Stimulated activated CD8-positive, alpha-beta memory T cell treated with anti-CD3 and anti-CD28 coated beads, Interleukin-12 subunit alpha, Interleukin-12 subunit beta, amount 100 ng/mL, for 4 hours (primary cell): ENCODE results near the gene ZNF521.

ENCODE experiments used
- DNase-seq: peaks from one replicate; pipeline ENCODE4 v3.0.0-alpha.2; 2020; ENCODE audit warnings: low read depth

The ZNF521 gene

GRCh38 chr18:25250474-25250851 is 101.5 kb downstream of the ZNF521 start:
- no peak for DNase-seq

GRCh38 chr18:25248755-25249154 is 103.2 kb downstream of the ZNF521 start:
- no peak for DNase-seq

GRCh38 chr18:25247725-25248124 is 104.2 kb downstream of the ZNF521 start:
- DNase-seq = no peak

GRCh38 chr18:25244924-25245698 is 106.9 kb downstream of the ZNF521 start:
- no peak for DNase-seq

GRCh38 chr18:25244170-25244569 is 107.8 kb downstream of the ZNF521 start:
- DNase-seq = no peak

- no peak for DNase-seq
Measured at GRCh38 chr18:25243754-25244153, 108.2 kb downstream of the ZNF521 start.

- DNase-seq = no peak
Measured at GRCh38 chr18:25243257-25243656, 108.7 kb downstream of the ZNF521 start.

GRCh38 chr18:25240420-25240770 is 111.6 kb downstream of the ZNF521 start:
- DNase-seq = no peak

GRCh38 chr18:25239581-25240419 is 112.2 kb downstream of the ZNF521 start:
- no peak for DNase-seq

GRCh38 chr18:25239151-25239550 is 112.8 kb downstream of the ZNF521 start:
- DNase-seq = no peak

GRCh38 chr18:25237571-25238267 is 114.2 kb downstream of the ZNF521 start:
- DNase-seq = no peak

- no peak for DNase-seq
Measured at GRCh38 chr18:25236736-25237135, 115.2 kb downstream of the ZNF521 start.

- DNase-seq = no peak
Measured at GRCh38 chr18:25235401-25236042, 116.4 kb downstream of the ZNF521 start.

GRCh38 chr18:25234740-25235345 is 117.1 kb downstream of the ZNF521 start:
- DNase-seq = no peak

- no peak for DNase-seq
Measured at GRCh38 chr18:25234322-25234639, 117.7 kb downstream of the ZNF521 start.

GRCh38 chr18:25233528-25234321 is 118.2 kb downstream of the ZNF521 start:
- DNase-seq = no peak

- DNase-seq = no peak
Measured at GRCh38 chr18:25231327-25231691, 120.7 kb downstream of the ZNF521 start.

- DNase-seq = no peak
Measured at GRCh38 chr18:25230658-25231326, 121.2 kb downstream of the ZNF521 start.

GRCh38 chr18:25229920-25230319 is 122.0 kb downstream of the ZNF521 start:
- DNase-seq = no peak

- no peak for DNase-seq
Measured at GRCh38 chr18:25229081-25229480, 122.9 kb downstream of the ZNF521 start.

GRCh38 chr18:25228410-25228809 is 123.6 kb downstream of the ZNF521 start:
- no peak for DNase-seq
